Endothelial cell of umbilical vein (primary cell): Measurements from ENCODE around the gene COPS9. TPM values are rescaled to one million over a fixed set of nuclear protein-coding genes. Genes with fewer than 3 reads are reported as not detected.

Source experiments
- BruUV-seq: library from RNA; stranded (reverse); fragments of 400-500 nt; replicated peaks from 2 replicates; lab custom pipeline; 2021; lab: Mats Ljungman, UMichigan
- CTCF ChIA-PET: fragments of 300-600, 350-600 bp; sonication (Branson Sonifier 250); formaldehyde crosslinking; loops from one replicate; lab custom pipeline; 2021; ENCODE audit warnings: antibody characterized with exemption, inconsistent platforms; lab: Charles Lee
- POLR2A ChIA-PET: fragments of 300-600, 350-600 bp; sonication (Branson Sonifier 250); formaldehyde crosslinking; loops from one replicate; lab custom pipeline; 2021; ENCODE audit warnings: antibody characterized with exemption, inconsistent platforms; lab: Charles Lee
- DNase-seq: peaks from one replicate; pipeline ENCODE4 v3.0.0-alpha.2; 2011; ENCODE audit warnings: low read depth, low spot score
- FAIRE-seq: peaks from 2 replicates; lab custom pipeline; 2011; peaks lifted over from hg19 to GRCh38; lab: Jason Lieb, UNC
- H2AFZ ChIP-seq: 2 replicates; pipeline ENCODE4 v1.6.0; 2012; ENCODE audit warnings: low read depth, low read length, control low read depth, inconsistent platforms
- H3K27ac ChIP-seq: 2 replicates; pipeline ENCODE4 v1.5.1; 2011; ENCODE audit warnings: low read depth, mild to moderate bottlenecking, control low read depth, low read length, moderate library complexity; ENCODE audit not compliant: insufficient read depth
- H3K27me3 ChIP-seq, 2 experiments: 2 replicates each; pipeline versions ENCODE4 v1.6.0 to v1.6.1; 2011; ENCODE audit warnings: low read length in 2 of 2, mixed read lengths in 1 of 2; ENCODE audit not compliant: control insufficient read depth in 2 of 2, insufficient read depth in 2 of 2
- H3K36me3 ChIP-seq, 2 experiments: 2 replicates in 1 of 2; 3 replicates in 1 of 2; pipeline ENCODE4 v1.5.1; 2011; ENCODE audit warnings: low read length in 2 of 2, mild to moderate bottlenecking in 1 of 2, moderate library complexity in 1 of 2; ENCODE audit not compliant: control insufficient read depth in 2 of 2, insufficient read depth in 2 of 2; ENCODE audit errors: extremely low read depth in 1 of 2
- H3K4me1 ChIP-seq: 3 replicates; pipeline ENCODE4 v1.5.1; 2011; ENCODE audit warnings: mild to moderate bottlenecking, low read length; ENCODE audit not compliant: control insufficient read depth, insufficient read depth; ENCODE audit errors: extremely low read depth
- H3K4me2 ChIP-seq: 2 replicates; pipeline ENCODE4 v1.6.1; 2011; ENCODE audit warnings: low read length, control low read depth, mixed read lengths; ENCODE audit not compliant: insufficient read depth
- H3K4me3 ChIP-seq, 3 experiments: fragments of 200-600 bp in 1 of 3; sonication (generic), shearing (Covaris generic) in 1 of 3; replicated peaks in 1 of 3; 2 replicates each; pipeline ENCODE4 v1.5.1; 2011 to 2016; ENCODE audit warnings: control low read depth in 3 of 3, low read length in 3 of 3, mild to moderate bottlenecking in 2 of 3, inconsistent platforms in 1 of 3, low read depth in 1 of 3, moderate library complexity in 1 of 3; ENCODE audit not compliant: insufficient read depth in 1 of 3
- H3K79me2 ChIP-seq: 2 replicates; pipeline ENCODE4 v1.6.0; 2012; ENCODE audit warnings: low read length, inconsistent platforms; ENCODE audit not compliant: control insufficient read depth, insufficient read depth
- H3K9ac ChIP-seq: replicated peaks from 2 replicates; pipeline ENCODE3; 2011; ENCODE audit warnings: low read length, control low read depth; ENCODE audit not compliant: insufficient read depth; ENCODE audit errors: extremely low read depth
- H3K9me1 ChIP-seq: replicated peaks from 3 replicates; pipeline ENCODE4 v1.6.0; 2011; ENCODE audit warnings: mild to moderate bottlenecking, low read length; ENCODE audit not compliant: control insufficient read depth, insufficient read depth; ENCODE audit errors: extremely low read depth
- H3K9me3 ChIP-seq: replicated peaks from 2 replicates; pipeline ENCODE4 v1.5.1; 2012; ENCODE audit warnings: low read length, inconsistent platforms; ENCODE audit not compliant: control insufficient read depth, insufficient read depth
- H4K20me1 ChIP-seq: replicated peaks from 2 replicates; pipeline ENCODE3; 2011; ENCODE audit warnings: mild to moderate bottlenecking, low read length; ENCODE audit not compliant: control insufficient read depth, insufficient read depth; ENCODE audit errors: extremely low read depth
- EZH2 ChIP-seq: IDR thresholded peaks from 2 replicates; pipeline ENCODE4 v1.6.1; 2012; ENCODE audit warnings: borderline replicate concordance, low read depth, mild to moderate bottlenecking, moderate library complexity, low read length, inconsistent platforms; ENCODE audit not compliant: severe bottlenecking
- FOS ChIP-seq: IDR thresholded peaks from 2 replicates; pipeline ENCODE4 v1.6.1; 2011; ENCODE audit warnings: mild to moderate bottlenecking, low read length, moderate library complexity, borderline replicate concordance; ENCODE audit not compliant: insufficient read depth
- GATA2 ChIP-seq: IDR thresholded peaks from 2 replicates; pipeline ENCODE4 v1.7.0; 2011; ENCODE audit warnings: low read depth, mild to moderate bottlenecking, moderate library complexity, mixed read lengths, low read length; ENCODE audit not compliant: insufficient read length, insufficient read depth
- JUN ChIP-seq: IDR thresholded peaks from 2 replicates; pipeline ENCODE4 v1.6.1; 2011; ENCODE audit warnings: borderline replicate concordance, low read depth; ENCODE audit not compliant: insufficient read length, insufficient read depth
- MAX ChIP-seq: IDR thresholded peaks from 2 replicates; pipeline ENCODE4 v1.6.1; 2011; ENCODE audit not compliant: insufficient read depth, insufficient read length
- MYC ChIP-seq: IDR thresholded peaks from one replicate; pipeline ENCODE4 v1.6.1; 2011; ENCODE audit warnings: mild to moderate bottlenecking, low read depth, low read length
- POLR2A ChIP-seq: IDR thresholded peaks from 2 replicates; pipeline ENCODE4 v1.6.1; 2012; ENCODE audit warnings: low read depth, mild to moderate bottlenecking, control low read depth, low read length
- POLR2AphosphoS5 ChIP-seq: IDR thresholded peaks from 2 replicates; pipeline ENCODE4 v1.6.1; 2012; ENCODE audit warnings: low read depth, mild to moderate bottlenecking, control low read depth, low read length, moderate library complexity; ENCODE audit not compliant: insufficient read depth
- dilution Hi-C: fragments of 300-500 bp; cut with MboI; formaldehyde crosslinking; loops from one replicate; pipeline ENCODE4 v1.15.0; 2019; ENCODE audit warnings: low sequenced_read_pairs; ENCODE audit not compliant: extremely low pct_ligation_motif_present
- intact Hi-C: fragments of 100-400 bp; cut with micrococcal nuclease; formaldehyde crosslinking; loops from one replicate; pipeline ENCODE4 v1.10.0; 2022
- polyA plus RNA-seq, 4 experiments: library from polyadenylated mRNA; depleted of rRNA in 3 of 4; stranded (reverse) in 3 of 4; unstranded in 1 of 4; fragments of >200 nt; gene quantifications; 2 replicates each; pipeline versions ENCODE4 v1.2.1 to v1.2.3, GENCODE V29; 2011 to 2012; ENCODE audit warnings: missing spikeins in 1 of 4
- total RNA-seq: library from RNA; stranded (reverse); gene quantifications from 2 replicates; pipeline ENCODE4 v1.2.3, GENCODE V29; 2021

Gene COPS9
- total and polyA plus RNA-seq, 2 donors (not counting 3 experiments of a cell fraction or from before 2014, with no cell fraction given): 196 to 361 TPM

- POLR2A ChIA-PET: no interaction called here
- Histone ChIP-seq H2AFZ (no peak overlapping the region), H3K4me3 (no peak overlapping the region), H3K27ac (no peak overlapping the region), H3K9ac (no peak overlapping the region), H3K9me3 (no peaks in the 10 kb centered on the region), H3K4me2 (no peak overlapping the region), H4K20me1 (no peaks in the 10 kb centered on the region), H3K9me1 (no peaks in the 10 kb centered on the region), H3K79me2 (no peaks in the 10 kb centered on the region), H3K36me3 (no peaks in the 10 kb centered on the region), H3K4me1 (no peaks in the 10 kb centered on the region), H3K27me3 (no peaks in the 10 kb centered on the region)
- intact Hi-C loops (no loop called here), dilution Hi-C loops (no loop called here)
- BruUV-seq: no TSS peak
- CTCF ChIA-PET: no interaction called here
- no peak for TF ChIP-seq MAX
- TF ChIP-seq POLR2A: no peak
- TF ChIP-seq JUN: no peak
- no peak for TF ChIP-seq FOS
- no peak for TF ChIP-seq POLR2AphosphoS5
- DNase-seq: no peak
- no peak for FAIRE-seq
Observed at GRCh38 chr2:240159251-240159839, 23.2 kb upstream of the COPS9 start.

- POLR2A ChIA-PET: no interaction called here
- no TSS peak for BruUV-seq
- H3K27me3 ChIP-seq: no peaks in the 10 kb centered on the region
- H2AFZ ChIP-seq: no peak overlapping the region
- no peaks in the 10 kb centered on the region for H3K4me1 ChIP-seq
- intact Hi-C loops (no loop called here), dilution Hi-C loops (no loop called here)
- FAIRE-seq (no peak), DNase-seq (no peak)
- H3K79me2 ChIP-seq: no peaks in the 10 kb centered on the region
- H3K9me1 ChIP-seq: no peaks in the 10 kb centered on the region
- H3K36me3 ChIP-seq: no peaks in the 10 kb centered on the region
- no peak overlapping the region for H3K9ac ChIP-seq
- no peaks in the 10 kb centered on the region for H4K20me1 ChIP-seq
- H3K4me3 ChIP-seq: no peak overlapping the region
- no peak overlapping the region for H3K4me2 ChIP-seq
- no peaks in the 10 kb centered on the region for H3K9me3 ChIP-seq
- TF ChIP-seq EZH2 (no peak), MYC (no peak), POLR2AphosphoS5 (no peak), POLR2A (no peak), MAX (no peak), FOS (no peak), GATA2 (no peak), JUN (no peak)
- H3K27ac ChIP-seq: no peak overlapping the region
- CTCF ChIA-PET: no interaction called here
Observed at GRCh38 chr2:240157147-240157470, 21.0 kb upstream of the COPS9 start.
